OCI-LY7 (cell line): ENCODE measurements around the gene CHD9. TPM values are rescaled to one million over a fixed set of nuclear protein-coding genes. Genes with fewer than 3 reads are reported as not detected.

Experiments used
- BruUV-seq: library from RNA; stranded (reverse); fragments of 400-500 nt; replicated peaks from 2 replicates; lab custom pipeline; 2021; lab: Mats Ljungman, UMichigan
- CTCF ChIA-PET: fragments of 300-600 bp; sonication (Branson Sonifier 250); formaldehyde crosslinking; loops from one replicate; lab custom pipeline; 2022; ENCODE audit warnings: antibody characterized with exemption; ENCODE audit not compliant: unreplicated experiment; lab: Charles Lee
- POLR2A ChIA-PET: fragments of 300-600 bp; sonication (Branson Sonifier 250); formaldehyde crosslinking; loops from one replicate; lab custom pipeline; 2022; ENCODE audit warnings: antibody characterized with exemption; lab: Charles Lee
- DNase-seq: peaks from one replicate; pipeline ENCODE4 v3.0.0-alpha.2; 2015; ENCODE audit warnings: low spot score
- H2AFZ ChIP-seq: fragments of 200-600 bp; sonication (generic), shearing (Covaris generic); 2 replicates; pipeline ENCODE4 v1.6.1; 2014; ENCODE audit warnings: mild to moderate bottlenecking, antibody characterized with exemption, low read length, moderate library complexity
- H3K27ac ChIP-seq: fragments of 200-600 bp; sonication (generic); 2 replicates; pipeline ENCODE4 v1.5.1; 2014; ENCODE audit warnings: mixed run types, low read depth, mild to moderate bottlenecking, moderate library complexity, low read length, inconsistent platforms; ENCODE audit not compliant: poor library complexity, severe bottlenecking
- H3K36me3 ChIP-seq: fragments of 200-600 bp; sonication (generic); 2 replicates; pipeline ENCODE4 v1.6.1; 2014; ENCODE audit warnings: mild to moderate bottlenecking, antibody characterized with exemption, low read length, moderate library complexity, mixed read lengths; ENCODE audit not compliant: insufficient read depth
- H3K4me1 ChIP-seq: fragments of 200-600 bp; sonication (generic); 2 replicates; pipeline ENCODE4 v1.5.1; 2014; ENCODE audit warnings: mild to moderate bottlenecking, low read length; ENCODE audit not compliant: insufficient read depth, poor library complexity, severe bottlenecking
- H3K4me2 ChIP-seq: fragments of 200-600 bp; sonication (generic); 2 replicates; pipeline ENCODE4 v1.6.1; 2014; ENCODE audit warnings: mild to moderate bottlenecking, low read length
- H3K4me3 ChIP-seq: fragments of 200-600 bp; sonication (generic); 2 replicates; pipeline ENCODE4 v1.5.1; 2014; ENCODE audit warnings: mild to moderate bottlenecking, low read depth, low read length; ENCODE audit not compliant: poor library complexity, severe bottlenecking
- H3K79me2 ChIP-seq: fragments of 200-600 bp; sonication (generic); 2 replicates; pipeline ENCODE4 v1.6.1; 2016; ENCODE audit warnings: low read depth, mild to moderate bottlenecking, low read length, moderate library complexity, mixed read lengths; ENCODE audit not compliant: insufficient read depth
- H3K9me2 ChIP-seq: fragments of 200-600 bp; sonication (generic); 2 replicates; pipeline ENCODE4 v1.6.1; 2016; ENCODE audit warnings: mild to moderate bottlenecking, low read length, mixed read lengths; ENCODE audit not compliant: insufficient read depth
- H3K9me3 ChIP-seq: fragments of 200-600 bp; sonication (generic); 2 replicates; pipeline ENCODE4 v1.6.1; 2014; ENCODE audit warnings: mild to moderate bottlenecking, mixed run types, low read length, mixed read lengths
- H4K20me1 ChIP-seq: fragments of 200-600 bp; sonication (generic); 2 replicates; pipeline ENCODE4 v1.6.1; 2014; ENCODE audit warnings: mild to moderate bottlenecking, antibody characterized with exemption, low read length, moderate library complexity, mixed read lengths; ENCODE audit not compliant: insufficient read depth
- CTCF ChIP-seq: fragments of 200-600 bp; sonication (generic); conservative IDR thresholded peaks from 2 replicates; pipeline ENCODE4 v1.5.1; 2014; ENCODE audit warnings: mild to moderate bottlenecking, antibody characterized with exemption, low read length, moderate library complexity, mixed read lengths
- EZH2phosphoT487 ChIP-seq: fragments of 200-600 bp; sonication (generic); IDR thresholded peaks from 2 replicates; pipeline ENCODE4 v1.6.1; 2018; ENCODE audit warnings: low read depth, borderline replicate concordance, mild to moderate bottlenecking, mixed run types, antibody characterized with exemption, low read length, moderate library complexity, mixed read lengths
- intact Hi-C: fragments of 100-400 bp; cut with micrococcal nuclease; formaldehyde crosslinking; loops from one replicate; pipeline ENCODE4 v1.10.0; 2022; ENCODE audit not compliant: unreplicated experiment
- total RNA-seq, 2 experiments: library from RNA; depleted of rRNA in 1 of 2; stranded (reverse); fragments of >200 nt in 1 of 2; shearing (Covaris generic) in 1 of 2; gene quantifications; 2 replicates each; pipeline ENCODE4 v1.2.3, GENCODE V29; 2014 to 2022

Gene CHD9
- total RNA-seq, 2 experiments from 2014 or later, result 52.6 to 85.9 TPM

- H3K4me1 ChIP-seq, result no peaks in the 10 kb centered on the region
- no peak overlapping the region for H3K4me2 ChIP-seq
- no TSS peak for BruUV-seq
- CTCF ChIA-PET, result no interaction called here
- no peaks in the 10 kb centered on the region for H3K36me3 ChIP-seq
- H3K9me3 ChIP-seq, result no peaks in the 10 kb centered on the region
- no peaks in the 10 kb centered on the region for H4K20me1 ChIP-seq
- POLR2A ChIA-PET, result interaction anchor here (0.6 kb wide), 1 partner anchor 651 kb away, joined by 3 read pairs; no protein-coding TSS in a partner anchor
- H3K9me2 ChIP-seq, result no peaks in the 10 kb centered on the region
- no peak for DNase-seq
- H2AFZ ChIP-seq, result no peak overlapping the region
- no peaks in the 10 kb centered on the region for H3K79me2 ChIP-seq
- no peak overlapping the region for H3K27ac ChIP-seq
- no peak for TF ChIP-seq EZH2phosphoT487
- no peak for TF ChIP-seq CTCF
- intact Hi-C loops, result no loop called here
- H3K4me3 ChIP-seq, result no peak overlapping the region
These were observed 11.4 kb upstream of the CHD9 start for GRCh38 chr16:53043428-53043831.

GRCh38 chr16:53043986-53044601 lies 10.7 kb upstream of the CHD9 start:
- no TSS peak for BruUV-seq
- Histone ChIP-seq H3K79me2 (no peaks in the 10 kb centered on the region), H3K9me3 (no peaks in the 10 kb centered on the region), H3K4me2 (no peak overlapping the region), H3K4me3 (no peak overlapping the region), H4K20me1 (no peaks in the 10 kb centered on the region), H3K36me3 (no peaks in the 10 kb centered on the region), H3K27ac (no peak overlapping the region), H3K9me2 (no peaks in the 10 kb centered on the region), H2AFZ (no peak overlapping the region), H3K4me1 (no peaks in the 10 kb centered on the region)
- POLR2A ChIA-PET, result interaction anchor here (0.6 kb wide), 2 partner anchors 583 to 650 kb away, joined by 3 to 5 read pairs; no protein-coding TSS in a partner anchor
- no peak for TF ChIP-seq EZH2phosphoT487
- no peak for TF ChIP-seq CTCF
- intact Hi-C loops, result no loop called here
- no peak for DNase-seq
- CTCF ChIA-PET, result no interaction called here
